Endothelial cell of umbilical vein (primary cell): ENCODE data around the gene HBZ. TPM values are rescaled to one million over a fixed set of nuclear protein-coding genes. Genes with fewer than 3 reads are reported as not detected.

Experiments
- BruUV-seq: library from RNA; stranded (reverse); fragments of 400-500 nt; replicated peaks from 2 replicates; lab custom pipeline; 2021; lab: Mats Ljungman, UMichigan
- CTCF ChIA-PET: fragments of 300-600, 350-600 bp; sonication (Branson Sonifier 250); formaldehyde crosslinking; loops from one replicate; lab custom pipeline; 2021; ENCODE audit warnings: antibody characterized with exemption, inconsistent platforms; lab: Charles Lee
- POLR2A ChIA-PET: fragments of 300-600, 350-600 bp; sonication (Branson Sonifier 250); formaldehyde crosslinking; loops from one replicate; lab custom pipeline; 2021; ENCODE audit warnings: antibody characterized with exemption, inconsistent platforms; lab: Charles Lee
- DNase-seq: peaks from one replicate; pipeline ENCODE4 v3.0.0-alpha.2; 2011; ENCODE audit warnings: low read depth, low spot score
- FAIRE-seq: peaks from 2 replicates; lab custom pipeline; 2011; peaks lifted over from hg19 to GRCh38; lab: Jason Lieb, UNC
- H2AFZ ChIP-seq: 2 replicates; pipeline ENCODE4 v1.6.0; 2012; ENCODE audit warnings: low read depth, low read length, control low read depth, inconsistent platforms
- H3K27ac ChIP-seq: 2 replicates; pipeline ENCODE4 v1.5.1; 2011; ENCODE audit warnings: low read depth, mild to moderate bottlenecking, control low read depth, low read length, moderate library complexity; ENCODE audit not compliant: insufficient read depth
- H3K27me3 ChIP-seq, 2 experiments: 2 replicates each; pipeline versions ENCODE4 v1.6.0 to v1.6.1; 2011; ENCODE audit warnings: low read length in 2 of 2, mixed read lengths in 1 of 2; ENCODE audit not compliant: control insufficient read depth in 2 of 2, insufficient read depth in 2 of 2
- H3K36me3 ChIP-seq, 2 experiments: 2 replicates in 1 of 2; 3 replicates in 1 of 2; pipeline ENCODE4 v1.5.1; 2011; ENCODE audit warnings: low read length in 2 of 2, mild to moderate bottlenecking in 1 of 2, moderate library complexity in 1 of 2; ENCODE audit not compliant: control insufficient read depth in 2 of 2, insufficient read depth in 2 of 2; ENCODE audit errors: extremely low read depth in 1 of 2
- H3K4me1 ChIP-seq: 3 replicates; pipeline ENCODE4 v1.5.1; 2011; ENCODE audit warnings: mild to moderate bottlenecking, low read length; ENCODE audit not compliant: control insufficient read depth, insufficient read depth; ENCODE audit errors: extremely low read depth
- H3K4me2 ChIP-seq: 2 replicates; pipeline ENCODE4 v1.6.1; 2011; ENCODE audit warnings: low read length, control low read depth, mixed read lengths; ENCODE audit not compliant: insufficient read depth
- H3K4me3 ChIP-seq, 3 experiments: fragments of 200-600 bp in 1 of 3; sonication (generic), shearing (Covaris generic) in 1 of 3; replicated peaks in 1 of 3; 2 replicates each; pipeline ENCODE4 v1.5.1; 2011 to 2016; ENCODE audit warnings: control low read depth in 3 of 3, low read length in 3 of 3, mild to moderate bottlenecking in 2 of 3, inconsistent platforms in 1 of 3, low read depth in 1 of 3, moderate library complexity in 1 of 3; ENCODE audit not compliant: insufficient read depth in 1 of 3
- H3K79me2 ChIP-seq: 2 replicates; pipeline ENCODE4 v1.6.0; 2012; ENCODE audit warnings: low read length, inconsistent platforms; ENCODE audit not compliant: control insufficient read depth, insufficient read depth
- H3K9ac ChIP-seq: replicated peaks from 2 replicates; pipeline ENCODE3; 2011; ENCODE audit warnings: low read length, control low read depth; ENCODE audit not compliant: insufficient read depth; ENCODE audit errors: extremely low read depth
- H3K9me1 ChIP-seq: replicated peaks from 3 replicates; pipeline ENCODE4 v1.6.0; 2011; ENCODE audit warnings: mild to moderate bottlenecking, low read length; ENCODE audit not compliant: control insufficient read depth, insufficient read depth; ENCODE audit errors: extremely low read depth
- H3K9me3 ChIP-seq: replicated peaks from 2 replicates; pipeline ENCODE4 v1.5.1; 2012; ENCODE audit warnings: low read length, inconsistent platforms; ENCODE audit not compliant: control insufficient read depth, insufficient read depth
- H4K20me1 ChIP-seq: replicated peaks from 2 replicates; pipeline ENCODE3; 2011; ENCODE audit warnings: mild to moderate bottlenecking, low read length; ENCODE audit not compliant: control insufficient read depth, insufficient read depth; ENCODE audit errors: extremely low read depth
- CTCF ChIP-seq, 2 donors: IDR thresholded peaks; 1 replicate in 1 of 2; 2 replicates in 1 of 2; pipeline ENCODE4 v1.5.1; 2011; ENCODE audit warnings: low read length in 2 of 2, mild to moderate bottlenecking in 2 of 2, moderate library complexity in 2 of 2, control low read depth in 1 of 2, inconsistent platforms in 1 of 2, low read depth in 1 of 2; ENCODE audit not compliant: insufficient read depth in 1 of 2; ENCODE audit errors: extremely low read depth in 1 of 2
- EZH2 ChIP-seq: IDR thresholded peaks from 2 replicates; pipeline ENCODE4 v1.6.1; 2012; ENCODE audit warnings: borderline replicate concordance, low read depth, mild to moderate bottlenecking, moderate library complexity, low read length, inconsistent platforms; ENCODE audit not compliant: severe bottlenecking
- FOS ChIP-seq: IDR thresholded peaks from 2 replicates; pipeline ENCODE4 v1.6.1; 2011; ENCODE audit warnings: mild to moderate bottlenecking, low read length, moderate library complexity, borderline replicate concordance; ENCODE audit not compliant: insufficient read depth
- GATA2 ChIP-seq: IDR thresholded peaks from 2 replicates; pipeline ENCODE4 v1.7.0; 2011; ENCODE audit warnings: low read depth, mild to moderate bottlenecking, moderate library complexity, mixed read lengths, low read length; ENCODE audit not compliant: insufficient read length, insufficient read depth
- JUN ChIP-seq: IDR thresholded peaks from 2 replicates; pipeline ENCODE4 v1.6.1; 2011; ENCODE audit warnings: borderline replicate concordance, low read depth; ENCODE audit not compliant: insufficient read length, insufficient read depth
- MAX ChIP-seq: IDR thresholded peaks from 2 replicates; pipeline ENCODE4 v1.6.1; 2011; ENCODE audit not compliant: insufficient read depth, insufficient read length
- MYC ChIP-seq: IDR thresholded peaks from one replicate; pipeline ENCODE4 v1.6.1; 2011; ENCODE audit warnings: mild to moderate bottlenecking, low read depth, low read length
- POLR2A ChIP-seq: IDR thresholded peaks from 2 replicates; pipeline ENCODE4 v1.6.1; 2012; ENCODE audit warnings: low read depth, mild to moderate bottlenecking, control low read depth, low read length
- POLR2AphosphoS5 ChIP-seq: IDR thresholded peaks from 2 replicates; pipeline ENCODE4 v1.6.1; 2012; ENCODE audit warnings: low read depth, mild to moderate bottlenecking, control low read depth, low read length, moderate library complexity; ENCODE audit not compliant: insufficient read depth
- dilution Hi-C: fragments of 300-500 bp; cut with MboI; formaldehyde crosslinking; loops from one replicate; pipeline ENCODE4 v1.15.0; 2019; ENCODE audit warnings: low sequenced_read_pairs; ENCODE audit not compliant: extremely low pct_ligation_motif_present
- intact Hi-C: fragments of 100-400 bp; cut with micrococcal nuclease; formaldehyde crosslinking; loops from one replicate; pipeline ENCODE4 v1.10.0; 2022
- polyA plus RNA-seq, 4 experiments: library from polyadenylated mRNA; depleted of rRNA in 3 of 4; stranded (reverse) in 3 of 4; unstranded in 1 of 4; fragments of >200 nt; gene quantifications; 2 replicates each; pipeline versions ENCODE4 v1.2.1 to v1.2.3, GENCODE V29; 2011 to 2012; ENCODE audit warnings: missing spikeins in 1 of 4
- total RNA-seq: library from RNA; stranded (reverse); gene quantifications from 2 replicates; pipeline ENCODE4 v1.2.3, GENCODE V29; 2021

The HBZ gene
- total and polyA plus RNA-seq, 2 donors (not counting 3 experiments of a cell fraction or from before 2014, with no cell fraction given), result not detected

GRCh38 chr16:180681-181564, 28.5 kb downstream of the HBZ start:
- no peaks in the 10 kb centered on the region for H4K20me1 ChIP-seq
- peak overlapping the region; percentile 51 for H3K4me2 ChIP-seq
- no peaks in the 10 kb centered on the region for H3K9me3 ChIP-seq
- peaks cover 5% of the 10 kb centered on the region for H3K4me1 ChIP-seq
- intact Hi-C loops (loop anchor here (1.0 to 5.0 kb wide), 4 partner anchors 64 to 171 kb away; partner anchors contain the start of gene AXIN1), dilution Hi-C loops (no loop called here)
- no peaks in the 10 kb centered on the region for H3K79me2 ChIP-seq
- ChIA-PET POLR2A (interaction anchor here (1.4 kb wide), 1 partner anchor 74 kb away, joined by 3 read pairs; no protein-coding TSS in a partner anchor), CTCF (interaction anchor here (0.6 to 3.3 kb wide), 18 partner anchors 10 to 182 kb away, joined by 3 to 61 read pairs (median 4); no protein-coding TSS in a partner anchor)
- no peak overlapping the region for H2AFZ ChIP-seq
- H3K27me3 ChIP-seq, result peaks cover 19 to 25% of the 10 kb centered on the region in 2 experiments
- peak overlapping the region in 1 of 3 experiments; percentile 1 for H3K4me3 ChIP-seq
- peak; percentile 71 for DNase-seq
- H3K27ac ChIP-seq, result no peak overlapping the region
- no peak for TF ChIP-seq MYC
- peak; percentile 86 for TF ChIP-seq MAX
- FAIRE-seq, result peak; percentile 74
- no peak overlapping the region for H3K9ac ChIP-seq
- H3K9me1 ChIP-seq, result no peaks in the 10 kb centered on the region
- no peaks in the 10 kb centered on the region for H3K36me3 ChIP-seq
- no TSS peak for BruUV-seq

GRCh38 chr16:181565-182021, 29.1 kb downstream of the HBZ start:
- POLR2A ChIA-PET, result no interaction called here
- no peaks in the 10 kb centered on the region for H3K9me3 ChIP-seq
- TF ChIP-seq POLR2A, result peak; percentile 48
- TF ChIP-seq POLR2AphosphoS5, result peak; percentile 67
- no peak for TF ChIP-seq MAX
- no peak for TF ChIP-seq EZH2
- TF ChIP-seq MYC, result no peak
- no peak for TF ChIP-seq GATA2
- TF ChIP-seq CTCF (IDR thresholded peaks at IDR 0.05; ENCODE audit: extremely low read depth in 1 of 2, insufficient read depth in 1 of 2, low read depth in 1 of 2, low read length in 2 of 2), result peak; percentile 95 to 98
- no peak for TF ChIP-seq JUN
- TF ChIP-seq FOS, result no peak
- H3K4me2 ChIP-seq, result no peak overlapping the region
- no peaks in the 10 kb centered on the region for H4K20me1 ChIP-seq
- dilution Hi-C loops, result no loop called here
- no peak overlapping the region for H2AFZ ChIP-seq
- H3K36me3 ChIP-seq, result no peaks in the 10 kb centered on the region
- CTCF ChIA-PET, result interaction anchor here (2.2 to 3.3 kb wide), 4 partner anchors 64 to 181 kb away, joined by 12 to 41 read pairs (median 20); no protein-coding TSS in a partner anchor
- no peak for DNase-seq
- intact Hi-C loops, result loop anchor here (1.0 to 5.0 kb wide), 4 partner anchors 65 to 171 kb away; partner anchors contain the start of gene AXIN1
- FAIRE-seq, result no peak
- peaks cover 5% of the 10 kb centered on the region for H3K4me1 ChIP-seq
- no peak overlapping the region for H3K4me3 ChIP-seq
- no peak overlapping the region for H3K9ac ChIP-seq
- H3K79me2 ChIP-seq, result no peaks in the 10 kb centered on the region
- H3K27ac ChIP-seq, result no peak overlapping the region
- H3K27me3 ChIP-seq, result peaks cover 19 to 25% of the 10 kb centered on the region in 2 experiments
- H3K9me1 ChIP-seq, result no peaks in the 10 kb centered on the region
- BruUV-seq, result no TSS peak
